ENCODE data around the gene CALHM5.
"Not testable (repeated sequence)": the region's sequence is repeated elsewhere in the genome, so short reads cannot be mapped to it uniquely, and the experiment has no call there.

Gene CALHM5

DNA sequence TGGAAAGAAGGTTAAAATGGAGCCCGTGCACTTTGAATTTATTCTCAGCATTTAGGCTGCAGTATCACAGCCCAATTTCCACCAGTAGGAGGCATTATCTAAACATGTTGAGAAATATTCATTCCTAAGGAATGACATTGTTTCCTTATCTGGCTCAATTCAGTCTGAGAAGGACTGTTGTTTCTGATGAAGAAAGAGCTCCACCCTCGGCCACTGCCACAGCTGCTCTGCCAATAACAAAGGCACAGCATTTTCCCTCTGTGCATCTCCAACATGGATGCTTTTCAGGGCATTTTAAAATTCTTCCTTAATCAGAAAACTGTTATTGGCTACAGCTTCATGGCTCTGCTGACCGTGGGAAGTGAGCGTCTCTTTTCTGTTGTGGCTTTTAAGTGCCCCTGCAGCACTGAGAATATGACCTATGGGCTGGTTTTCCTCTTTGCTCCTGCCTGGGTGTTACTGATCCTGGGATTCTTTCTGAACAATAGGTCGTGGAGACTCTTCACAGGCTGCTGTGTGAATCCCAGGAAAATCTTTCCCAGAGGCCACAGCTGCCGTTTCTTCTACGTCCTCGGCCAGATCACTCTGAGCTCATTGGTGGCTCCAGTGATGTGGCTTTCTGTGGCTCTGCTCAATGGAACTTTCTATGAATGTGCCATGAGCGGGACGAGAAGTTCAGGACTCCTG, at the start of gene CALHM5:
Gene CALHM5 (plus strand): TSS at position 216 of the 687 bp plus-strand sequence. CDS start 58 bp downstream, at position 274.
- DNase-seq, result no peak

- peak; percentile 39 for DNase-seq
Measured at GRCh38 chr6:116461932-116462885, 49.2 kb upstream of the CALHM5 start.

DNA sequence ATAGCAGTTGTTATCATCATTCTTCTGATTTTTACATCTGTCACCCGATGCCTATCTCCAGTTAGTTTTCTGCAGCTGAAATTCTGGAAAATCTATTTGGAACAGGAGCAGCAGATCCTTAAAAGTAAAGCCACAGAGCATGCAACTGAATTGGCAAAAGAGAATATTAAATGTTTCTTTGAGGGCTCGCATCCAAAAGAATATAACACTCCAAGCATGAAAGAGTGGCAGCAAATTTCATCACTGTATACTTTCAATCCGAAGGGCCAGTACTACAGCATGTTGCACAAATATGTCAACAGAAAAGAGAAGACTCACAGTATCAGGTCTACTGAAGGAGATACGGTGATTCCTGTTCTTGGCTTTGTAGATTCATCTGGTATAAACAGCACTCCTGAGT, 48.1 kb upstream of the CALHM5 start:
- DNase-seq, result no peak

DNA sequence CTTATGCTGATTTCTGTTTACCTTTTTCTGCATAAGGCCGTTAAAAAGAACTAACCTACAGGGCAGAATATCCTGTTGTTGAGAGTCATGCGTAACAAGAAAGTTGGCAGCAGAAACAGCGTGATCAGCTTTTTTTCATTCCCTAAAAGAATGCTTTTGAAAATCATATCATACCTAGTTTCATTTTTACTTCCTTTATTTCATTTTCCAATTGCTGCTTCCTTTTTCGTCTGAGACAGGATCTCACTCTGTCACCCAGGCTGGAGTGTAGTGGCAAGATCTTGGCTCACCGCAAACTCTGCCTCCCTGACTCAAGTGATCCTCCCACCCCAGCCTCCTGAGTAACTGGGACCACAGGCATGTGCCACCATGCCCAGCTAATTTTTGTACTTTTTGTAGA, 46.2 kb upstream of the CALHM5 start:
- no peak for DNase-seq

- DNase-seq, result no peak
Measured at GRCh38 chr6:116467096-116467495, 44.3 kb upstream of the CALHM5 start.

DNA sequence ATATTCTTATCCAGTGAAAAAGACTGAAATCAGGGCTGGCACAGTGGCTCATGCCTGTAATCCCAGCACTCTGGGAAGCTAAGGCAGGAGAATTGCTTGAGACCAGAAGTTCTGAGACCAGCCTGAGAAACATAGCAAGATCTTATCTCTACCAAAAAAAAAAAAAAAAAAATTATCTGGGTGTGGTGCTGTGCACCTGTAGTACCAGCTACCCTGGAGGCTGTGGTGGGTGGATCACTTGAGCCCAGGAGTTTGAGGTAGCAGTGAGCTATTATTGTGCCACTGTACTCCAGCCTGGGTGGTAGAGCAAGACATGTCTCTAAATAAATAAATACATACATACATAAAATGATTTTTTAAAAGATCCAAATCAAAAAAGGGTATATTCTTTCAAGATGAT, 43.9 kb upstream of the CALHM5 start:
- no peak for DNase-seq

GRCh38 chr6:116468293-116468692, 43.1 kb upstream of the CALHM5 start:
- no peak for DNase-seq

DNA sequence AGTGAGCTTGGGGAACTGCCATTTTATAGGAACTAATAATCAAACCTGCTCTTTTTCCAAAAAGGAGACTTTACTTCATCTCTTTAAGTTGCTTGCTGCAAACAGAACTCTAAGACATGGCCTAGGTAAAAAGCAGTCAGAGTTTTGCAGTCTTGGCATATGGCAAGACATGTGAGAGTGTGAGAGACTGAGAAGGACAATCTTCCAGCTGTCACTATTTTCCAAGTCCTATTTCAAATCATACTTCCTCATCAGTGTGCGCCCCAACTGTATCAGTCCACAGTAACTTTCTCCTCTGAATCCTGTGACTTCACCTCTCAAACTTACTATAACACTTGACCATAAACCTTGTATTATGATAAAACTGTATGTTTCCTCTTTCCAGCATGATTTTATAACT, 39.9 kb upstream of the CALHM5 start:
- no peak for DNase-seq

GRCh38 chr6:116472706-116473105, 38.7 kb upstream of the CALHM5 start:
- no peak for DNase-seq

GRCh38 chr6:116475141-116475540, 36.3 kb upstream of the CALHM5 start:
- no peak for DNase-seq

- DNase-seq, result peak; percentile 32
Measured at GRCh38 chr6:116476002-116476678, 35.3 kb upstream of the CALHM5 start.

DNA sequence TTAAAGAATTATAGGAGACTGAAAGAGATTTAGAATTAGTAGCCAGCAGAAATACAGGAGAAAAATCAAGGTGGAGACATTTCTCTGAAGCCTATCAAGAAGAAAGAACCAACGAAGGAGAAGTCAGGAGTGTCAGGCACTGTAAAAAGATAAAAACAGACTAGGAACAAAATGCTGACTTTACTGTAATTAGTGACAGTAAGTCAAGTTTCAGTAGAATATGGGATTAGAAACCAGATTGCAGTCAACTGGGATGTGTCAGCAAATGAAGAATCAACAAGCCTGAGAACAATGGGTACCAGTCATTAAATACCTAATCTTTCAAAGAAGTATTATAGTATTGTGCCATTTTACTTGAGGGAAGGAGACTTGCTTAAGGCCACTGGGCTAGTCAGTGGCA, 28.7 kb upstream of the CALHM5 start:
- DNase-seq, result no peak

DNA sequence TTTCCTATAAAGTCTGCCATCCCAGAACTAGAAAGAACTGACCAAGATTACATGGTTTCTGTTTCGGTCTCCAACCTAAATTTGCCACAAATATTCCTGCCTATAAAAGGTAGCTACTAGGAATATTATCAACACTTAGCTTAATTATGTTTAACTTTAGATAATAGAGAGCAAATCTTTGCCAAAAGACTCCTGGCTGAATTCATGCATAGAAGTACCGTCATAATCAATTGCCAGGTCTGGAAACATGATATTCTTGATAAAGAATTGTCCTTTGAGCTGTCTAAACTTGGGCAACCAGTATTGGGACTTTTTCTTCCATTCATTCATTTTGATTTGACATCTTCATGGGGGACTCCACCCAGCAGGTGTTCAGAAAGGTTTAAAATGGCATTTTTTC, 27.8 kb upstream of the CALHM5 start:
- no peak for DNase-seq

- DNase-seq, result no peak
Measured at GRCh38 chr6:116485559-116486184, 25.8 kb upstream of the CALHM5 start.

- no peak for DNase-seq
Measured at GRCh38 chr6:116491610-116492330, 19.7 kb upstream of the CALHM5 start.

DNA sequence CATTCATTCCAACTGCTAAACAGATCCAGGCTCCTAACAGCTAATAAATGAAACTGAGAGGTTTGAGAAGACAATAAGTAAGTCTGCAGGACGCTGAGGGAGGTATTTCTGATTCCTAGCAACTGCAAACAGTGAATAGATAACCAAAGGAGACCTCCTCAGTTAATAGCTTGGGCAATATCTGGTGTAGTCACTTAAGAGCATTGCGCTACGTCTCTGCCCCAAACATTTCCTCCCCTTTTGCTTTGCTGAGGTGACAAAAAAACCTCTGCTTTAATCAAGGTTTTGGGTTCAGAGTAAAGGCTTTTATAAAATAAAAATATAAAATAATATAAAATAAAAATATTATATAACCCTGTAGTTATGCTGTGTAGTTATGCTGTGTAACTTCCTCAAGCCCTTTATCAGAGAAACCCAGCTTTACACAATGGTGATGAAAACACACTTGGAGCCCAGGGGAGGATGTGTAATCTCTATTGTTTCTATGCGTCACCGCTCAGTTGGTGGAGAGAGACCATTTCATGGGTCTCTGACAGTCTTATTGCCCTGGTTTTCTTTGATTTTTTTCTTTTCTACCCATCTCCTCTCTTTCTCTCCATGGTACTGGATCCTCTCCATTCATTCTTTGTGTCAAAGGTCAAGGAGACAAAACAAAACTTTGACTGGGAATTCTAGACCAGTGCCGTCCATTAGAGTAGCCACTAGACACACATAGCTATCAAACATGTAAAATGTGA, 18.9 kb upstream of the CALHM5 start:
- DNase-seq, result no peak

- not testable (repeated sequence) for DNase-seq
Measured at GRCh38 chr6:116495161-116495560, 16.3 kb upstream of the CALHM5 start.

- DNase-seq, result no peak
Measured at GRCh38 chr6:116497113-116497676, 14.2 kb upstream of the CALHM5 start.

DNA sequence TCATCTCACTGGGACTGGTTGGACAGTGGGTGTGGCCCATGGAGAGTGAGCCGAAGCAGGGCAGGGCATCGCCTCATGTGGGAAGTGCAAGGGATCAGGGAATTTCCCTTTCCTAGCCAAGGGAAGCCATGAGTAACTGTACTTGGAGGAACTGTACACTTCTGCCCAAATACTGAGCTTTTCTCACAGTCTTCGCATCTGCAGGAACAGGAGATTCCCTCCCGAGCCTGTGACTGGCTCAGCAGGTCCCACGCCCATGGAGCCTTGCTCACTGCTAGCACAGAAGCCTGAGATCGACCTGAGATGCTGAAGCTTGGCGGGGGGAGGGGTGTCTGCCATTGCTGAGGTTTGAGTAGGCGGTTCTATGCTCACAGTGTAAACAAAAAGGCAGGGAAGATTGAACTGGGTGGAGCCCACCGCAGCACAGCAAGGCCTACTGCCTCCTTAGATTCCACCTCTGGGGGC, 10.4 kb upstream of the CALHM5 start:
- no peak for DNase-seq

DNA sequence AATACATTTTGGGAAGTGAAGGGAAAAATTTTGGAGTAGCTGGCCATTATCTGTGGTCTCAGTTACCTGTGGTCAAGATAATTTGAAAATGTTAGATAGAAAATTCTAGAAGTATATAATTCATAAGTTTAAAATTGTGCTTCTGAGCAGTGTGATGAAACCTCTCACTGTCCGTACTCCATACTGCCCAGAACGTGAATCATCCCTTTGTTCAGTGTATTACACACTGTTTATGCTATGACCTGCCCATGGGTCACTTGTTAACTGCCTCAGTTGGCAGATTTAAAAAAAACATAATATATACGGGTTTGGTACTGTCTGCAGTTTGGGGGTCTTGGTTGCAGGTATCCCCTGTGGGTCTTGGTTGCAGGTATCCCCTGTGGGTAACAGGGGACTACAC, 4.1 kb upstream of the CALHM5 start:
- no peak for DNase-seq

DNA sequence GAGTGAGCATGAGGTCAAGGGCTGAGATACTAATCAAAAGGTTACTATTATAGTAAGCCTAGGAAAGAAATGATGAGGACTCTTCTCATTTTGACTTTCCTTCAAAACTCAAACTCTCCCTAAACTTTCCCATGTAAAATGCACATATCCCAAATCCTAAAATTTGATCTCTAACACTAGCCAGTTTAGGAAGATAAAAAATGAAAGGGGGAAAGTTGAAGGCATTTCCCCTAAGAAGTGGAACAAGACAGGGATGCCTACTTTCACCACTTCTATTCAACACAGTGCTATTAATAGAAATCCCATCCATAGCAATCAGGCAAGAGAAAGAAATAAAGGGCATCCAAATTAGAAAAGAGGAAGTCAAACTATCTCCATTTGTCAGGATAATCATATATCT, 2.9 kb upstream of the CALHM5 start:
- DNase-seq, result no peak

All from CD4-positive, alpha-beta T cell treated with Interleukin-17A for 1 hour (primary cell).